GM21786 (cell line): ENCODE results near the gene MEGF9.

ENCODE experiments used
- ATAC-seq: cut with Tn5 transposase; IDR thresholded peaks from one replicate; pipeline ENCODE4 v1.9.1; 2021; ENCODE audit not compliant: unreplicated experiment

The MEGF9 gene

DNA sequence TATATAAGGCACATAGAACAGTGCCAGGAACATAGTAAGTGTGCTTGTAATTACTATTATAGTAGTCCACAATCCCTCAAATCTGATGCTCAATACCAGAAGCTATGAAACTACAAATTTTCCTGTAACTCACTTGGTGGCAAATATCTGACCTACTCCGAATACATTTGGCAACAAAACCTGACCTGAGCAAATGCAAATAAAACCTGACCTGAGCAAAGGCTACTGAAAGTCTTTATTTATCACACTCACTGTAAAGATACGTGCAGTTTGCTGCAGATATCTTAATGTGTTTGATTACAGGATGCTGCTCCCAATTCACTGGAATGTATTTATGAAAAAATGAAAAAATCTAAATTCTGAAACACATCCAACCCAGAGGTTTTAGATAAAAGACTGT is 7.1 kb downstream of the MEGF9 start:
- ATAC-seq, result no peak

DNA sequence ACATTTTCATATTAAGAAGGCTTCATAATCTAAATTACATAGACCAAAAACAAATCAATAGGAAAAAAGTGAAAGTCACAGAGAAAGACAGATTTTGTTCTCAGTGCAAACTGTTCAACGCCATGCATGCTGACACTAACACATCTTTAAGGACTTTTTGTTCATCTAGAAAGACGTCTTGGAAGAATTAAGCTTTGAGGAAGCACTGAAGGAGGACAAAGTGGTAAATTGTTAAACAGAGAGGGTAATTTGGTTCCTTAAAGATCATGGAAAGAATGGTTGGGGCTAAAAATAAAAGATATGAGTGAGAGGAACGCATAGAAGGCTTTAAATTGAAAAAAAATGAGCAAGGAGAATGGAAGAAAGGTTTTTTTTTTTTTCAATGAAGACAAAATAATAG is 9.1 kb downstream of the MEGF9 start:
- ATAC-seq, result no peak

DNA sequence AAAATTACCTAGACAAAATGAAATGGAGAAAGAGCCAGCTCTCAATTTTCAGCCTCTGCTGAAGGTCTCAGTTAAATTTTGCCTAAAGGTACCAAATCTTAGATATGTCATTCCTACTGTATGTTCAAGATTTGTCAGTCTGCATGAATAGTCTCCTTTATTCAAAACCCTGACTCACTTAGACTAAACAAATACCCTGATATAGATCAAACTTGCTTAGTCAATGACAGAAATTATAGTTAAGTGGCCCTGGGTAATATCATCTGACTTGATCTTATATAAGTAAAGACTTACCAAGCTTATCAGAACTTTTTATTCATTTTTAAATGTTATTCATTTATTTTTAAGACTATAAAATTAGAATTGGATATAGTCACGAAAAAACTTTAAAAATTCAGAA is 12.2 kb downstream of the MEGF9 start:
- no peak for ATAC-seq

DNA sequence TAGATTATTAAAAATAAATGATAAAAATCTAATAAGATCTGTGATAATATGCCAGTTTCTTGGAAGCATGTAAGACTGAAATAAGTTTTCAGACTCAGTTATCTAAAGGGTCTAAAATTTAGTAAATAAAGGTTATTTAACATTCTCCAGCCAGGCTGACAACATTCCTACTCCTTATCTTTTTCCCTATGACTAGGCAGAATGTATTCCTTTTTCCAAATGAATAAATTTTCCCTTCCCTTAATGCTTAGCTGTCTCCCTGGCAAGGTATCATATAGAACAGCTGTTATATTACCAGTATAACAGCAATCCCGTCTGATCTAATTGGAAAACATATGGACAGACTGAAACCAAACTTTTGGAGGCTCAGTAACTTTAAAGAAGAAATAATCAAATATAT is 13.0 kb downstream of the MEGF9 start:
- no peak for ATAC-seq

DNA sequence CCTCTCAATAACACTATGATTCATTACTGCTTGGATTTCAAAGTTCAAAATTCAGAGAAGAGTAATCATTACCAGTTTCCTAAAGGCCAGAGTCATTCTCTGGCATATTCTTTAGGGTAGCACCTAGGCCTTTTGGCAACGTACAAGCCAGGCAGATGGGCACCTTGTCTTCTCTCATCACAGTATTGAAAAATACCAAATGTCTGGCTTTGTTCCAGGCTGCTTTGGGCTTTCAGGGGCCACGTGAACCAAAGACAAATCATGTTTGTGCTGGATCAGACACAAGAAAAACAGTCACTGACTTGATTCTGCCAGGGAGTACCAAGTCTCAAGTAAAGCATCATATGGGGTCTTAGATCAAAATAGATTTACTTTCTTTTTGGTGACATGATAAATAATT is 15.5 kb downstream of the MEGF9 start:
- no peak for ATAC-seq

DNA sequence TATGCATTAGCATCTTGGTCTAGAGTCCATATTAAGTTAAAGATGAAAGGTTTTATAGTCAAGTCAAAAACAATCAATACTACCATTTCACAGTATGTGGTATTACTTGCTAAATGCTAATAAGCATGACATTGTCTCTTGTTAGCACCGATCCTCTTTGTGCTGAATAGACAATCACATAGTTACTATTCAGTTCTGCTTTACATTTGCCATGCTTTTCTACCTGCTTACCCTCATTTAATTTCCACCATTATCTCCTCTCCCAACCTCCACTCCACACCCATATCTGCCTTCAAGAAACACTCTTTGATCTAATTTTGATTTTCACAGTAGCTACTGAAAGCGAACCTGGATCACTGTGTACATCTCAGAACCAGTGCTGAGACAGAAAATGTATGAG is 16.8 kb downstream of the MEGF9 start:
- no peak for ATAC-seq

DNA sequence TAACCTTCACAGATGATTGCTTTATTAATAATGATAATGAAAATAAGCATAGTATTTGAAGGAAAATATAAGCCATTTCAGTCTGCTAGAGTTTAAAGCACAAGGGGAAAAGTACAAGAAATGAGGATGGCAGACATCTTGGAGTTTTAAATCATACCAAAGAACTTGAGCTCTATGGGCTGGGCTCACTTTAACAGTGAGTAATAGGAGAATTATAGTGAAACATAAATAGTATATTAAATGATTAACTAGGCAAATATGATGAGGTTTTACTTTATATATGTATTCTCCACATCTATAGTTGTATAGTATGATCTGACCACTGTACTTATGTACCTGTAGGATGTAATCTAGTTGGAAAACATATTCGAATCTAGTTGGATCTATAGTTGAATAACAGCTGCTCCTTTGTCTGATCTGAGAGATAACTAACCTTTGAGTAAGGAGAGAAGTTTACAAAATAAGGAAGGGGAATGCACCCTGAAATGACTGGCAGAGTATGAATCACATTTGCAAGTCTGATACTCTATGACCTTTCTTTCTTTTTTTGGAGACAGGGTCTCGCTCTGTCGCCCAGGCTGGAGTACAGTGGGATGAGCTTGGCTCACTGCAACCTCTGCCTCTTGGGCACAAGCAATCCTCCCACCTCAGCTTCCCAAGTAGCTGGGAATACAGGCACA is 17.6 kb downstream of the MEGF9 start:
- ATAC-seq, result no peak

DNA sequence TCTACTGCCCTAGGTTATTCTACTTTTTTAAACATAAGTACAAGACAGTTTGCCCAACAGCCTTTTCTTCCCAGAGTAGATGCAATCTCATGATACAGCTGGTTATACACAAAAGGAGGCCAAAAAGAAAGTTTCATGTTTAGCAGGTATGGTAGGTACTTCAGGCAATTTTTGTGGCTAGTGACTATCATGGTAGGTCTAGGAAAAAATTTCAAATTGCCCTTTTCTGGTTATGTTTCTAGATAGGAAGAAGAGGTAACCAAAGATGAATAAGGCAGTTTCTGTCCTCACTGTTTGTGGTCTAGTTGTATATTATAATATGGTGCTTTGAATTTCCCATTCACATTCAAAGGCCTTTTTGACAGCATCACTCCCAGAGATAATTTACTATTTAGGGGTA is 19.7 kb downstream of the MEGF9 start:
- ATAC-seq, result no peak

DNA sequence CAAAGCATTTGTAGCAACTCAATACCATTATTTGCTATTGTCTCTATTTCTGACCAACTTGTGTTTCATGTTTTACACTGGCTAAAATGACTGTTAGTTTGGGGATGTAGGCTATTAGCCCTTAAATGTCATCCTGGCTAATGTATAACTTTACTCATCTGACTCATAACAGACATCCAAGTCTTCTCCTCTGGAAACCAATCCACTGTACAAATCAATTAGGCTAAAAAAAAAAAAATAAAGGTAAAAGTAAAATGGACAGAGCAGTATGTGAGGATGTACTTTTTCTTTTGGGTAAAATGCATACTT is 20.6 kb downstream of the MEGF9 start:
- ATAC-seq, result peak; percentile 44

DNA sequence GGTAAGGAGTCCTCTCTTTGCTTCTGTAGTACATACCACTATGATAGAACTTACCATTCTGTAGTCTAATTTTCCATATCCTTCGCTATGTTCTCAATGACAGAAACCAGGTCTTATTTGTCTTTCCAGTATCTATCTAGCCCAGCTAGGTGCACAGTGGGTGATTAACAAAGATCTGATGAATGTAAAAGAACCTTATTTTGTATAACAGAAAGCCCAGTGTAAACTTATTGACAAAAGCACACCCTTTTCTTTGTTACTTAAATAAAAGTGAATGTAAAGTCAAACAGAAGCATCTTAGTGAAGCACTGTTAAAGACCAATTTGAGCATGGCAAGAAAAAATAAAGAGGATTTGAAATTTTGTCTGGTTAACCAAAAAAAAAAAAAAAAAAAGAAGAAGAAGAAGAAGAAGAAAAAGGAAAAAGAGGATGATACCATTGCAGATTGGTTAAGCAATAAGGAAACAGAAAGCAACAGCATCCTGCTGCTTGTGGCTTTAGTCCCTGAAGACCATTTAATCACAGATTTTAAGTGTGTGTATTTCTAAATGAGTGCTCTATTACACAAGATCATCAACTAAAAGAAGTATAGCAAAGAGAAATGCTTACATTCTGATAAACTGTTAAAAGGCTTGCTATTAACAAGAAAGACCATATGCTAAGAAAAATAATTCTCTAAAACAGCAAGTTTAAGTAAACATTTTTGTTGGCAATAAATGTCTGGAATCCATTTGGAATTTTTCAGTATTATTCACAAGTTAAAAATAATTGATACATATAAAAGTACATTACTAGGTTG is 21.2 kb downstream of the MEGF9 start:
- peak; percentile 38 for ATAC-seq

DNA sequence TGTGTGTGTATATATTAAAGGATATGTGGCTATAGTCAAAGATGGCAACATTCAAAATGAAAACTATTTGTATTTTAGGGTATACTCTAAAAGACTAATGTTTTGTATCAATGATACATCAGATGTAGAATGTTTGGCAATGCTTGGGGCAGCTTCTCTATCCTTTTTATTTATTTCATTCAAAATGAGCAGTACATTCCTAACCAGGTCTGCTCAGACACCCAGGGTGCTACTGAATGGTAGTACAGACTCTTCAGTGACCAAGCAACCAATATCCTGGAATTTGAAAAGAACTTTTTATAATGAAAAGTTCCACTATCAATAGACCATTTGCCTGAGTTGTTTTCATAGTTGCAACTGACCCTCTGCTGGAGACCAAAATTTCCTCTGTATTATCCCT is 23.9 kb downstream of the MEGF9 start:
- no peak for ATAC-seq

DNA sequence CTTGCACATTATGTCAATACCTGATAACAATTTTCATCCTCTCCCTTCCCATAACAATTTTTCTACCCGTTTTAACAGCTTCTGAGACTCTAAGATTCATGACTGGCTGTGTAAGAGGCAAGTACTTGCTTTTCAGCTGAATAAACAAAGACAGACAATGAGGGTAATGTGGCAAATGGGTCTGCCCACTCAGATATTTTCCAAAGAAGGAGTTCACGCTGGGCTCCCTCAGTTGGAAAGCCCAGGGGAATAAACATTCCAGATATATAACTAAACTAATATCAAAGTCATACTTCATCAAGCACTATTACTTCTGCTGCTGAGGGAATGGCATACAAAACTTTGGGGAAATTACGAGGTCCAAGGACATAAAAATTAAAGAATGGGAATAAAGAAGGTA is 24.4 kb downstream of the MEGF9 start:
- ATAC-seq, result no peak

DNA sequence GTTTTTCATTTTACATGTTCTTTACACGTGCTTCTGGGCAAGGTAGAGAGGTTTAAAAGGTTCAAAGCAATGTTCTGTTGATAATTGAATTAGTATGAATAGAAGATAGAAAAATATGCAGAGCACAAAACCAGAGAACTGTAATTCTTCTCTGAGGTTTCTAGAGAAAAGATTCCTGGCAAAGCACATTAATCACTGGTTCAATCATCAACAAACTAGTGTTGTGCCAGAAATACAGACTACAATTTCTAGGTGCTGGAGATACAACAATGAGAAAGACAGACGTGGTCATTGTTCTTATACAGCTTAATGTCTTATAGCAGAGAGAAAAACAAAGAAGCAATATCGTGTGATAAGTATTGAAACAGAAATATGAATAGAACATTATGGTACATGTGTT is 25.5 kb downstream of the MEGF9 start:
- ATAC-seq, result no peak

DNA sequence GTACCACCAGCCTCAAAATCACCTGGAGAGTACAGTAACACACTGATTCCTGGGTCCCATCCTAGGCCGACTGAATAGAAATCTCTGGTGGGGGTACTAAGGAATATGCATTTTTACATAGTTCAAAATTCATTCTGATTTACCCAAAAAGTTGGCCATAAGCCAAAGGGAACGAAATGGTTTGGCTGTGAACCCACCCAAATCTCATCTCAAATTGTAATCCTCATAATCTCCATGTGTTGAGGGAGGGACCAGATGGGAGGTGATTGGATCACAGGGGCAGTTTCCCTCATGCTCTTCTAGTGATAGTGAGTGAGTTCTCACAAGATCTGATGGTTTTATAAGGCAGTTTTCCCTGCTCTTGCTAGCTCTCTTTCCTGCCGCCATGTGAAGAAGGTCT is 31.1 kb downstream of the MEGF9 start:
- no peak for ATAC-seq

DNA sequence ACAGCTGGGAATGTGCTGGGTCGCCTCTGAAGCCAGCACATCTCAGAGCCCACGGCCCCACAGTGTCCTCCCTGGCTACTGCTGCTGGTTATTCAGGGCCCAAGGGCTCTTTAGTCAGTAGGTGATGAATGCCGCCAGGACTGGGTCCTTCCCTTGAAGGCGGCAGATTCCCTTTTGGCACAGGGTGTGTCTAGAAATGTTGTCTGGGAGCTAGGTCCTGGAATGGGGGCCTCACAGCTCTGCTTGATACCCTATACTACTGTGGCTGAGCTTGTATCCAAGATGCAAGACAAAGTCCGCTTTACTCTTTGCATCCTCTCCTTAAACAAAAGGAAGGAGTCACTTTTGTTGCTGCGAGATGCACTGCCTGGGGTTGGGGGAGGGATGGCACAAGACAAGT is 33.1 kb downstream of the MEGF9 start:
- no peak for ATAC-seq

DNA sequence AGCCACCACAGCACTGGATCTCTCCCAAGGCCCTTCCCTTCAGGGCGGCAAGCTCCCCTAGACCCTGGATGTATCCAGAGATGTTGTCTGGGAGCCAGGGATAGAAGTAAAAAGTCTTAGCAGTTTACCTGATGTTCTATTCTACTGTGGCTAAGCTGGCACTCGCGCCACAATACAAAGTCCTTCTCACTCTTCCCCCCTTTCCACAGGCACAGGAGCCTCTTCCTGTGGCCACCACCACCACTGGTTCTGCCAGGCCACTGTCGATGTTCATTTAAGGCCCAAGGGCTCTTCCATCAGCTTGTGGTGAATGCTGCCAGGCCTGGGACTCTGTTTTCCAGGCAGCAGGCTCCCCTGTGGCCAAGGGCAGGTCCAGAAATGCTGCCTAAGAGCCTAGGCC is 33.7 kb downstream of the MEGF9 start:
- ATAC-seq, result no peak

DNA sequence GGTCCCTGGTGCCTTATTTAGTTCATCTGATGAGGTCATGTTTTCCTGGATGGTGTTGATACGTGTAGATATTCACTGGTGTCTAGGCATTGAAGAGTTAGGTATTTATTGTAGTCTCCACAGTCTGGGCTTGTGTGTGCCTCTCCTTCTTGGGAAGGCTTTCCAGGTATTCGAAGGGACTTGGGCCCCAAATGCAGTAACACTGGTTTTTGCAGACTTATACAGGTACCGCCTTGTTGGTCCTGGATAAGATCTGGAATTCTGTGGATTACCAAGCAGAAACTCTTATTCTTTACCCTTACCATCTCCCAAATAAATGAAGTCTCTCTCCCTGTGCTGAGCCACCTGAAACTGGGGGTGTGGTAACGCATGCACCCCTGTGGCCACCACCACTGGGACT is 34.1 kb downstream of the MEGF9 start:
- ATAC-seq, result no peak

DNA sequence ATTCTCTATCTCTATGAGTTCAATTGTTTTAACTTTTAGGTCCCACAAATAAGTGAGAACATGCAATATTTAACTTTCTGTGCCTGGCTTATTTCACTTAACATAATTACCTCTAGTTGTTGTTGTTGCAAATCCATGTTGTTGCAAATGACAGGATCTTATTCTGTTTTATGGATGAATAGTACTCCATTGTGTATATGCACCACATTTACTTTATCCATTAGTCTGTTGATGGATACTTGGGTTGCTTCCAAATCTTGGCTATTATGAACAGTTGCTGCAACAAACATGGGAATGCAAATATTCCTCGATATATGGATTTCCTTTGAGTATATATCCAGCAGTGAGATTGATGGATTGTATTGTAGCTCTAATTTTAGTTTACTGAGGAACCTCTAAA is 36.3 kb downstream of the MEGF9 start:
- ATAC-seq, result no peak

DNA sequence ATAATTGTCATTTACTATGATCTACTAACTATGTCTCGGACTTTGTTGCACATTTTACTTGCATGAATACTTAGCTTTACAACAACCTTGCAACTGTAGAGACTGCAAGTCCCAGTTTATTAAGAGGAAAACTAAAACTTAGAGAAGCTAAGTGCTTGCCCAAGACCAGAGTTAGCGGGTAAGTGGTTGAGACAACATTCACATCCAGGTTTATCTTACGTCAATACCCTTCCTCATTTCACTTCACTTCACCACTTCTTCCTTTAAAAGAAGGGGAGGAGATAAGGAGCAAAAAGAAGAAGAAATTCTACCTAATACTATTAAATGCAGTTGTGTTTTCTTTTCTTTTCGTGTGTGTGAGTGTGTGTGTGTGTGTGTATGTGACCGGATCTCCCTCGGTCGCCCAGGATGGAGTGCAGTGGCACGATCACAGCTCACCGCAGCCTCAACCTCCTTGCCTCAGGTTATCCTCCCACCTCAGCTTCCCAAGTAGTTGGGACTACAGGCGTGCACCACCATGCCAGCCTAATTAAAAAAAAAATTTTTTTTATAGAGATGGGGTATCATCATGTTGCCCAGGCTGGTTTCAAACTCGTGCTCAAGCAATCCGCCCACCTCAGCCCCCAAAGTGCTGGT is 37.4 kb downstream of the MEGF9 start:
- ATAC-seq, result no peak

DNA sequence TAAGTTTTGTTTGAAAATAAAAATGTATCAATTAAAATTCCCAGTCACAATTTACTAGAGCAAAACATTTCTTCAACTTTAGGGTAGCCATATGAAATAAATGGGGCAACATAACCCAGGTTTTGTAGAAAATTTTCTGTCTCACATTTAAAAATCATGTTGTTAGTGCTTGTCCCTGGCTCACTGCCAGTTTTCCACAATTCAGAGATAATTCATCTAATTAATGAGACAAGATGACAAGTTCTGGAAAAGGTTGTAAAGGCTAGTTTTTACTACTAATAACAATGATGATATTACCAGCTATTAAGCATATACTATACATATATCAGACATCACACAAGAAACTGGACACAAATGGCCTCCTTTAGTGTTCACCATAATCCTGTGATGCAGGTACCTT is 45.9 kb downstream of the MEGF9 start:
- no peak for ATAC-seq

DNA sequence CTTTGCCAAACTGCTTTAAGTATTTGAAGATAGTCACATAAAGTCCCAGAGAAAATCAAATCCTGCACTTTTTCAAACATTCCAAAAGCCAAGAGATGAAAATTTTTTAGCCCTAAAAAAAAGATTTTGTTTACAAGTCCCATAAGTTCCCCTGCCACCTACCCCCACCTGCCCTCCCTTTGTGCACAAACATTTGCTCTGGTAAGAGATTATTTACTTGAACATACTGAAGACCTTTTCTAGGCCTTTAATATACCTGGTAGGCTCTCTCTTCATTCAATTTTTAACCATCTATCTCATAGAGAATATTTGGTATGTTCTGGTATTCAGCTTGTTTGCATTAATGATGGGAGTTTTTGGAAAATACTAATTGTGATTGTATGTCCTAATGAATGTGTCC is 50.3 kb downstream of the MEGF9 start:
- ATAC-seq, result no peak

DNA sequence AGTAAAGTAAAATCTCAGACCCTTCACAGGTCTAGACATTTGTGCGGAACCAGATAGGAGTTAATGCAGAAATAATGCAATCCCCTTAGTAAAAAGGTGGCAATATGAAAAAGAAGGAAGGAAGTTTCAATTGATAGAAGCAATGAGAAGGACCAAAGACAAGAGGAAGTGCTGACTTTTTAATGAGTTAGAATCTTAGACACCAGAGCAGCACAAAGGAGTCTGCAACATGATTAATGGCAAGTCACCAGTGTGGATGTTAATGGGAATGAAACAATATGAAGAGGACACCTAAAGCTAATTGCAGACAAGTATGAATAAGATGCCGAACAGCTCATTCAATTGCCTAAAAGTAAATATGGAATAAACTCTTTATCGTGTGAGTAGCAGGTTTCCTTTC is 50.9 kb downstream of the MEGF9 start:
- ATAC-seq, result no peak

DNA sequence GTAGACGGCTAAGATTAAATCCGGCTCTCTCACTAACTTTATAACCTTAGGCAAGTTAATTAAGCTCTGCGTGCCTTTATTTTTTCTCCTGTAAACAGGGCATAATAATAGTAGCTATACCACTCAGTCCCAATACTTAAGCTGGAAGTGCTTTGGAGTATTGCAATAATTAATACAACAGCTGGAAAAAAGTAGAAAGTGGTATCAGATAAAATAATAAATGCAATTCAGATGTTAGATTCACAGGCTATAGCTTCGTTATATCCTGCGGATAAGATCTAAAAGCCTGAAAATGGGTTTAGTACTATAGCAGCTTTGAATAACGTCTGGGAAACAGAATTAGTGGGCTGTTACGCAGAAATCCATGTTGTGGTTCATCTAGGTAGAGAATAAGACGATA is 51.8 kb downstream of the MEGF9 start:
- no peak for ATAC-seq
